Stimulated activated CD4-positive, alpha-beta T cell treated with anti-CD3 and anti-CD28 coated beads, TNF-alpha, amount 100 ng/mL, for 1 hour (primary cell): ENCODE measurements around the gene ANKDD1A.

Source experiments
- DNase-seq, 3 donors: peaks; one replicate each; pipeline ENCODE4 v3.0.0-alpha.2; 2020; ENCODE audit warnings: low read depth in 3 of 3, low spot score in 1 of 3

ANKDD1A gene

DNA sequence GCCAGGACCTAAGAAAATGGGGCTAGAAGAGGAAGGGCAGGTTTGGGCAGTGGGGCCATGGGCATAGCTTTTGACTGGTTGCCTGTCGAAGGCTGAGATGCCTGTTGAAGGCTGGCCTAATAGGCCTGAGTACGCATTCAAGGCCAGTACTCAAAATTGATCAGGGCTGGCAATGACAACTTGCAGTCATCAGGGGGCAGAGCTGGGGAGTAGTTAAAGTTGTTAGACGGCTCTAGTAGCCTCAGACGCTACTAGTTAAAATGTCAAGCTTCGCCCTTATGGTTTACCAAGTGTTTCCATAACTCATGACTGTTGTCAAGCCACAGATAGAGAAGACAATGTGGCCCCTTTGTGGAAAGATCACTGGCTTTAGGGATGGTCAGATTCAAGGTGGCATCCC lies 49.3 kb downstream of the ANKDD1A start:
- no peak for DNase-seq

GRCh38 chr15:64969401-64969800 lies 57.7 kb downstream of the ANKDD1A start:
- DNase-seq, result no peak

DNA sequence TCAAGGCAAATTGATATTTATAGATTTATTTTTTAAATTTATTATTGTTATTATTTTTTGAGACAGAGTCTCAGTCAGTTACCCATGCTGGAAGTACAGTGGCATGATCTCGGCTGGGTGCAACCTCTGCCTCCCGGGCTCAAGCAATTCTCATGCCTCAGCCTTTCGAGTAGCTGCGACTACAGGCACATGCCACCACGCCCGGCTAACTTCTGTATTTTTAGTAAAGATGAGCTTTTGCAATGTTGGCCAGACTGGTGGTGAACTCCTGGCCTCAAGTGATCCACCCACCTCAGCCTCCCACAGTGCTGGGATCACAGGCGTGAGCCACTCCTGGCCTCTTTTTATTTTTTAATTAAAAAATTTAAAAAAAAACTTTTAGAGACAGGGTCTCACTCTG lies 59.0 kb downstream of the ANKDD1A start:
- DNase-seq, result no peak

DNA sequence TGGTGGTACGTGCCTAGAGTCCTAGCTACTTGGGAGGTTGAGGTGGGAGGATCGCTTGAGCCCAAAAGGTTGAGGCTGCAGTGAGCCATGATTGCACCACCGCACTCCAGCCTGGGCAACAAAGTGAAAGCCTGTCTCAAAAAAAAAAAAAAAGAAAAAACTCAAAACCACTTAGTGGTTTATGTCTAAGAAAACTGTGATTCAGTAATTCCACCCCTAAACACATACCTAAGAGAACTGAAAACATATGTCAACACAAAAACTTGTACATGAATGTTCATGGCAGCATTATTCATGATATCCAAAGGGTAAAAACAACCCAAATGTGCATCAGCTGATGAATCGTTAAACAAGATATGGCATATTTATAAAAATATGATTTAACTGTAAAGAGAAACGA lies 63.7 kb downstream of the ANKDD1A start:
- no peak for DNase-seq

DNA sequence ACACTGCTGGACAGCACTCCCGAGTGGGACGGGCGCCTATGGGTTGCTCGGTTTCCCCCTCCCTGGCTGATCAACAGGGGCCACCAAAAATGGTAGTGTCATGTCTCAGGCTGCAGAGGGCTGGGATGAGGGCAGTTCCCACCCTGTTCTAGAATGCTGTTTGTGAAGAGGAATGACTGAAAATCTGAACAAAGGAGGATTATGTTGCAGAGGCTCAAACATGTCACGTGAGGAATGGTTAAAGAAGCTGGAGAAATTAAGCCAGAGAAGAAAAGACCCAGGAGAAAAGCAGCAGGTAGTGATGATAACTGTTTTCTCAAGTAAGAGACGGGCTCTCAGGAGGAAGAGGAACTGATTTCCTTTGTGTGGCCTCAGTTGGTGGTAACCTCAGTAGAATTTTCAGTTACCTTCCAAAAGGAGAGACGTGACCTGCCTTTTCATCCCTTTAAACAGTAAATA lies 67.6 kb downstream of the ANKDD1A start:
- DNase-seq, result no peak

GRCh38 chr15:64981812-64982431 lies 70.2 kb downstream of the ANKDD1A start:
- no peak for DNase-seq

- no peak for DNase-seq
Measured at GRCh38 chr15:64982472-64982871, 70.8 kb downstream of the ANKDD1A start.

- no peak for DNase-seq
Measured at GRCh38 chr15:64985366-64986033, 73.8 kb downstream of the ANKDD1A start.

GRCh38 chr15:64987136-64987535 lies 75.4 kb downstream of the ANKDD1A start:
- no peak for DNase-seq

GRCh38 chr15:64989416-64990167 lies 77.9 kb downstream of the ANKDD1A start, which contains the start of gene SPG21:
SPG21 (minus strand) TSS chr15:64989914; CDS start chr15:64983569, 6,345 bp downstream.
- DNase-seq, result peak; percentile 68 to 87 (median 79)

- DNase-seq, result no peak
Measured at GRCh38 chr15:64990168-64990470, 78.4 kb downstream of the ANKDD1A start.

DNA sequence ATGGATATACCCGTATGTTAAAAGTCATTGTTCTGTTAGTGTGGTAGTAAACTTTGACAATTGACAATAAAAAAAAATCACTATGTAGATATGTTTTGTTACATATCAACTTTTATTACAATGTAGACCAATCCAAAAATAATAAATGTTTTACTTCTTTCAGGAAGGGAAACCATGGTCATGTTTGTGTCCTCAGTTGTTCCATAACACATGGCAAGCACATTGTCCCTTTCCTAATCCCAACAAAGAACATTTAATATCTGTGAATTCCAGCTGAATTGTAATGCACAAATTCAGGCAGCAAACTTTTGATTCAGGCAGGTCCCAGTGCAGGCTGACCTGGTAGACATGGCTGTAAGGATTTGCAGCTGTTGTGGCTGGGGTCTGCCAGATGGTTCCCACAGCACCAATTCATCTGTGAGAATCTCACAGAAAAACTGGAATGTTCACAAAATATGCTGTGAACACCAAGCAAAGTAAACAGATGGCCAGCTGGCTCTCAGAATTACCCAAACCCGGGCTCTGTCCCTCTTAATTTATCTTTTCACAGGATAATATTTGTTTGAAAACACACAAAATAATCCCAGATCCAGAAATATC lies 79.9 kb downstream of the ANKDD1A start:
- DNase-seq, result no peak

GRCh38 chr15:64993290-64993689 lies 81.6 kb downstream of the ANKDD1A start:
- no peak for DNase-seq

DNA sequence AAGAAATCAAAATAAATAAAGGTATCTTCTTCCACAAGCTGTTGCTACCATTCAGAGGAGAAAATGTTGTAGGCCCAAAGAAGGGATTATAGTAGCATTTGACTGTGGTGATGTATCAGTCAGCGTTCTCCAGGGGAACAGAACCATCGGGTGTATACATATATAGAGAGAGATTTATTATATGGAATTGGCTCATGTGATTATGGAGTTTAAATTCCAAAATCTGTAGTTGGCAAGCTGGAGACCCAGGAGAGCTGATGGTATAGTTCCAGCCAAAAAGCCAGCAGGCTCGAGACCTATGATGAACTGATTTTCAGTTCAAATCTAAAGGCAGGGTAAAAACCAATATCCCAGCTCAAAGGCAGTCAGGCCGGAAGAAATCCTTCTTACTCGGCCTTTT lies 85.4 kb downstream of the ANKDD1A start:
- no peak for DNase-seq

DNA sequence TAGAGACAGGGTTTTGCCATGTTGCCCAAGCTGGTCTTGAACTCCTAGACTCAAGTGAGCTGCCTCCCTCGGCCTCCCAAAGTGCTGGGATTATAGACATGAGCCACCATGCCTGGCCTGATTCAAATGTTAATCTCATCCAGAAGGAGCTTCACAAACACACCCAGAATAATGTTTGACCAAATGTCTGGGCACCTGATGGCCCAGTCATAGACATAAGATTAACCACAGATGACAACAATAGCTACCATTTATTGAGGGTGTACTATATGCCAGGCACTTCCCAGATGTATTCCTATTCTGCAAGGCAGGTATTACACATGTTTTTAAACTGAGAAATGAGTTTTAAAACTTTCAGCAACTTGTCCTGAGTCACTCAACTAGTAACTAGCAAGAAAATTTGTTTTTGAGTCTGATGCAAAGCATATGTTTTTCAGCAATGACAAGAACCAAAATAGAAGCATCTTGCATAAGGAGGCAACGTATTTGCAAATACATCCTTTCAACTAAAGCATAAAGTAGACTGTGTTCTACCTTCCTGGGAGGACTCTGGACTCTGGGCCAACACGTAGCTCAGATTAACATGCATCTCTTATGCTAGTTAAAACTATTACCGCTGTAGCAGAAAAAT lies 86.2 kb downstream of the ANKDD1A start:
- DNase-seq, result no peak

GRCh38 chr15:65004993-65005392 lies 93.3 kb downstream of the ANKDD1A start:
- no peak for DNase-seq

DNA sequence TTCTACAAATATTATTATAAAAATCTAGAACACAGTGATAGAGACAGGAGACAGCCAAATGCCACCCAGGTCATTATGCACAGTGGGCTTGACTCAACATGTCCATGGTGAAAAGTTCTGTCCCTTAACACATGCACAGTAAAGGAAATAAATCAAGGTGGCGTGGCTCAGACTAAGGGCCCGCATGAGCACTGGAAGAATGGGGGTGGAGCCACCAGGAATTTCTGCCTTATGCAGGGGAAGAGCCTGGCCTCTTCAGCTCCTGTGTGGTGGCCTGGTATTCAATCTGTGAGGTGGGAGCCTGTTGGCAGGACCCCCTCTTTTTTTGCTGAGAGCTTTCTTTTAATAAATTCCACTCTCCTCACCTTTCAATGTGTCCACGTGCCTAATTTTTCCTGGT lies 95.2 kb downstream of the ANKDD1A start:
- no peak for DNase-seq
